Regular cardiac myocyte (primary cell): ENCODE measurements around the gene BDNF. TPM values are rescaled to one million over a fixed set of nuclear protein-coding genes. Genes with fewer than 3 reads are reported as not detected.

Experiments
- total RNA-seq: library from RNA; depleted of rRNA; stranded (reverse); fragments of >200 nt; gene quantifications from 2 replicates; pipeline ENCODE4 v1.2.3, GENCODE V29; 2014

The BDNF gene
- total RNA-seq, result 42.4 and 48.2 TPM in 2 replicates

DNA sequence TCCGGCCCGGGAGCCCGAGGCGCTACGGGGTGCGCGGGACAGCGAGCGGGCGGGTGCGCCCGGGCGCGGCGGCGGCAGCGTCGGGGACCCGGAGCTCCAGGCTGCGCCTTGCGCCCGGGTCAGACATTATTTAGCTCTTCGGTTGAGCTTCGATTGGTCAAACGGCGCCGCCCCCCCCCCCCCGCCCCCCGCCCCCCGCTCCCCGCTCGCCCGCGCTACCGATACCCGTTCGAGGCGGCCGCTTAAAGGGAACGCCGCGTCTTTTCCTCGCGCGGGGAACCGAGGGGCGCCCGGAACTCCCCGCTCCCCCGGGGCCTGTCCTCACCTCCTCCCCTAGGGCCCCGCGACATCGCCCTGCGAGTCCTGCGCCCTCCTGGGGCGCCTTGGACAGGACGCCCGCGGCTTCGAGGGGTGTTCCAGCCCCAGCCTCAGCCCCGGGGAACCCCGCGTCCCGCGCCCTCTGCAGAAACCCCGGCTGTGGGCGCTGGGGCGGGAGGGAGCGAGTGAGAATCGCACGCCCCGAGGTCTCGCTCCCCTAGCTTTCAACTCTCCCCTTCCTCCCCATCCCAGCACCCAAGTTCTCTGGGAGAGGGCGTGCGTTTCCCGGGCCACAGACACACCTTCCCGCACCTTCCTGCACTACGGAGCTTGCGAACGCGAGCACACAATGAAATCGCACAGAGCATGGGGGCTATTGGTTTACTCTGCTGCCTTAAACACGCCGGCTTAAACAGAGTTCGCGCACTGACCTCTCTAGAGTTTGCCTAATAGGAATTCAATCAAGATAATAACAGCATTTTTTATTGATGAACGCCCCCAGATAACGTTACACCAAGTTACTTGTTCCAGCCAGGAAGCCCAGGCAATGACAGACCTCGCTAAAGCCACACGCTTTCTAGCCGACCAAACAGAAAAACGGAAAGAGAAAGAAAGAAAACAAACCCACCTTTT lies at the start of gene BDNF:
Gene BDNF, minus strand, starts transcription at position 105 of the 951 bp plus-strand sequence. CDS start 41,891 bp downstream, outside the sequence.

Other genes with a start within 250 kb of the BDNF start
- 27.6 and 44.0 TPM in 2 replicates for gene LGR4, start 227.7 kb downstream of the BDNF start, total RNA-seq
- 58.9 and 85.1 TPM in 2 replicates for gene LIN7C, start 193.7 kb downstream of the BDNF start, total RNA-seq